HG02610 (cell line): ENCODE measurements around the gene LRRC37A2.
"Not testable (repeated sequence)": the region's sequence is repeated elsewhere in the genome, so short reads cannot be mapped to it uniquely, and the experiment has no call there.

ENCODE experiments used
- ATAC-seq: cut with Tn5 transposase; IDR thresholded peaks from one replicate; pipeline ENCODE4 v1.9.1; 2021; ENCODE audit warnings: mild to moderate bottlenecking, moderate library complexity; ENCODE audit not compliant: unreplicated experiment

The LRRC37A2 gene

DNA sequence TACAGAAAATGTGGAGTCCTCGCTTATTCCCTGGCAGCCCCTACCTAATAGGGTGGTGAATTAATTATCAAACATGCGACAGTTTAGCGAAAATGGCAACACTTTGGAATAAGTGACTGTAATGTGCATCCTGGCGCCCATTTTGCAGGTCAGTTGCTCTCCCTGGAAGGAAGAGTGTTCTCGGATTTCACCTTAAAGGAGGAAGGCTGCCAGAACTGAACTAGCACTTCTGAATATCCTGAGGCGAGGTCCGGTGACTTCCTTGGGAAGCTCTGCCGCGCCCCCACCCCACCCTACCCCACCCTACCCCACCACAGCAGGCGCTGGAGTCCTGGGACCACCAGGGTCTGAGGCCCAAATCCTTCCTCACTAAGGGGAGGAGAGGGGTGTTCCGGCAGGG lies at the start of gene LRRC37A2:
Gene LRRC37A2, plus strand, starts transcription at position 301 of the 400 bp plus-strand sequence. CDS start 245 bp downstream, outside the sequence.
- not testable (repeated sequence) for ATAC-seq

DNA sequence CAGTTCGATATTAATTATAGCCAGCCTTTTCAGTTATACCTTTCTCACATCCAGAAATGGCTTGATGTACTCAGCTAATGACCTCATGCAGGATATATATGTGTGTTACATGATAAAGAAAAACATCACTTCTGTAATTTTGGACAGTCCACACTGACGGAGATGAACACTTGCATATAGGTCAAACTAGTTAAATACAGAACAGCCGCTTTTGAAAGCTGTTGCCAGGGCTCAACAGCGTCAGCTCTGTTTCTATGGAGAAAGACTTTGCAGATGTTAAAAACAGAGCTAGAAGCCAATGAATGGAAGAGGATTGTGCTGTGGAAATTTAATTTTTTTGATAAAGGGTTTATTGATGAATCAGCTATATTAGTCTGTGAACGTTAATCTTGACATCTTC lies 44.6 kb upstream of the LRRC37A2 start:
- ATAC-seq: not testable (repeated sequence)

DNA sequence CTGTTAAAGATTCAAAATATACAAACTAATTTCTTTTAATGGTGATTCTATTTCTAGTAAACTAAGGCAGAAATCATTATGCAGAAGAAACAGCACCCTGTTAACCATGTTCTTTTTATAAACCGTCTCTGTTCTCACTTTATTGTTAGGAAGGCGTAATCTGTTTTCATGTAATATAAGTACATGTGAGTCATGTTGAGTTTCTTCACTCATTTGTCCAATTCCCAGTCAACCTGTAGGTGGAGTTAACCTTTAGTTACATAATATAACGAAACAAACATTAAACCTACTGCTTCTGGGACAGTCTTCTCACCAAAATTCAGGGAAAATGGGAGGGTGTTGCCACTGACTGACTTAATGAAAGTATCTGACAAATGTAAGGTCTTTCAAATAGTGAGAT lies 37.8 kb upstream of the LRRC37A2 start:
- not testable (repeated sequence) for ATAC-seq

DNA sequence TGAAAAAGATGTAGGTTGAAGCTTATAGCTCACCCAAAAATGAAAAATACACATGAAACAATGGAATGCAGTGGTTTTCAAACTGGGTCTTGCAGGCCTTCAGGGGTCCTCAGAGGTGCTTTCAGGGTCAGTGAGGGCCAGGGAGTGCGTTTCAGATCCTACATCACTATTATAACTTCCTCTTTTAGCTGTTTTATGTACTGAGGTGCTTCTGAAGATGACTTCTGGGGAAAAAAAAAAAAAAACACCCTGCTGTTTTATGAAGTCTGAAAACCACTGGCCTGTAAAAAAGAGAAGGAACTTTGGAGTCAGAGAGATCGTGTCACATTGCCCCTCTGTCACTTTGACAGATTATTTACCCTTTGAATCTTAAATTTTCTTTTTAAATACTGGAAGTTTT lies 36.7 kb upstream of the LRRC37A2 start:
- not testable (repeated sequence) for ATAC-seq

DNA sequence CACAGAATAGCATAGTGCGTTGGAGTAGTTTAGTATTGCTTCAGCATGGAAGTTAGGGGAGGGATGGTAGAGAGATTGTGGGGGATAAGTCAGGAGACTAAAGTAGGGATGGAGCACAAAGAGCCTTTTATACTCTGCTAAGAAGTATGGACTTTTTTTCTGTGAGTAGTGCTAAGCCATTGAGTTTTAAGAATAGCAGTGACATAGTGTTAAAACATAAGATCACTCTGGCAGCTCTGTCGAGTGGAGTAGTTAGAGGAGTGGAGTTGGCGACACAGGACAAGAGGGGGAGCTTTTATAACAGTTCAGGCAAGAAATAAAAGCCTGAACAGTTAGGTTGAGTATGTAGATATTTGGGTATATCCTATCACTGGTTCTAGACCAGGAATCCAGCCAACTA lies 33.4 kb upstream of the LRRC37A2 start:
- ATAC-seq: not testable (repeated sequence)

DNA sequence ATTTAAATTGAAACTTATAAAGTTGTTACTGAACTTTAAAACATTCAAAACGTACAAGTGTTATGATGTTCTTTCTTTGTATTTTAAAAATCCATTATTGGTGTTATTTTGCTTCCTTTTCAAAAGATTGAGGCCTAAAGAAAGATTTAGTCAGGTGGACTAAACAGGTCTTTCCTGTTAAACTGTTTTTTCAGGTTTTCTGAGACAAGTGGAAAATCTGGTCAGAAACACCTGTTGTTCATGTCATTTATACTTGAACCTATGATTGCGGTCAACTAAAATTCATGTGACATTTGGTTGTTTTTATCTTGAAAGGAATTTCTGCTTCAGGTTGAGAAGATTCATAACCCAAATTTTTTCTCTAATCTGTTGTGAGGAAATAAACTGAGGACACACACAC lies 31.0 kb upstream of the LRRC37A2 start:
- ATAC-seq: not testable (repeated sequence)

DNA sequence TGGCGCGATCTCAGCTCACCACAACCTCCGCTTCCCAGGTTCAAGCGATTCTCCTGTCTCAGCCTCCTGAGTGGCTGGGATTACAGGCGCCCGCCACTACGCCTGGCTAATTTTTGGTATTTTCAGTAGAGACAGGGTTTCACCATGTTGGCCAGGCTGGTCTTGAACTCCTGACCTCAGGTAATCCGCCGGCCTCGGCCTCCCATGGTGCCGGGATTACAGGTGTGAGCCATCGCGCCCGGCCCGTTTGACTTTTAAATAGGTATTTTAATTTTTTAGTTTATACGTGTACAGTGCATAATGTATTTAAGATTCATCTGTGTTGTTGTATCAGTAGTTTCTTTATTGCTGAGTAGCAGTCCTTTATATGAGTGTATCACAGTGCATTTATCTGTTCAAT lies 20.2 kb upstream of the LRRC37A2 start:
- ATAC-seq: not testable (repeated sequence)

DNA sequence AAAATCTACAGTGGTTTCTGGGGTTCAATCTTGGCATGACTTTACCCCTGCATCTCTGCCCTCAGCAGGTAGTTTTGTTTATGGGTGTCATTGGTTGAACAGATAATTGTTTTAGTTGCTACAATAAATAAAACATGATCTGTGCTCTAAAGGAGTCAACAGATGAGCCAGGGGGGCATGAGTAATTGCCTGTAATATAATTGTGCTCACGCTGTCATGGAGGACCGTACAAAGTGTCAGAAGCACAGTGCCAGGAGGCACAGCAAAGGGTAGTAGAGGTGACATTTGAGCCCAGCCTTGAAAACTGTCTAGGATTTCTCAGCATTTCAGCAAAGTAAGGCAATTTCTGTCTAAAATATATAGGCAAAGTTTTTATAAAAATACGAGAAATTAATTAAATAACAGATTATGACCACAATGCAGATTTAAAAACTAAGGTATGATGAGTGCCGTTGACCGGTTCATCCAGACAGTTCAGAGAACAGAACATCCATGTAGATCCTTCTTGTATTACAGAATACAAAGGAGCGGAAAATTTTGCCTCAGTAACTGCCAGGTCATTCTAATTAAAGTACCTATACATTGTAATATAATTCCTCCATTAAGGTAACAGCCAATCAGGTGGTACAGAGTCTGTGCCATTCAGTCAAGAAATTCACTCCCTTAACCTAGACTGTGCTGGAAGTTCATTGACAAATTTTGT lies 12.7 kb upstream of the LRRC37A2 start:
- ATAC-seq: not testable (repeated sequence)

DNA sequence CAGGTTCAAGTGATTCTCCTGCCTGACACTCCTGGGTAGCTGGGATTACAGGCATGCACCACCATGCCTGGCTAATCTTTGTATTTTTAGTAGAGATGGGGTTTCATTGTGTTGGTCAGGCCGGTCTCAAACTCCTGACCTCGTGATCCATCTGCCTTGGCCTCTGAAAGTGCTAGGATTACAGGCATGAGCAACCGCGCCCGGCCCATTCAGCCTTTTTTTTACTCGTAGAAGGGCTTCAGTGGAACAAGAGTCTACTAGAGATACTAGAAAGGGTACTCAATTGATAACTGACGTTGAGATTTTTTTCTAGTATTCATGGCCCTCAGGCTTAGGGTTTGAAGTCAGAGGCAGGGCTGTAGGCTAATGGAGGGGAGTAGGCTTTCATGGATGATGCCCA lies 6.4 kb upstream of the LRRC37A2 start:
- ATAC-seq: not testable (repeated sequence)

DNA sequence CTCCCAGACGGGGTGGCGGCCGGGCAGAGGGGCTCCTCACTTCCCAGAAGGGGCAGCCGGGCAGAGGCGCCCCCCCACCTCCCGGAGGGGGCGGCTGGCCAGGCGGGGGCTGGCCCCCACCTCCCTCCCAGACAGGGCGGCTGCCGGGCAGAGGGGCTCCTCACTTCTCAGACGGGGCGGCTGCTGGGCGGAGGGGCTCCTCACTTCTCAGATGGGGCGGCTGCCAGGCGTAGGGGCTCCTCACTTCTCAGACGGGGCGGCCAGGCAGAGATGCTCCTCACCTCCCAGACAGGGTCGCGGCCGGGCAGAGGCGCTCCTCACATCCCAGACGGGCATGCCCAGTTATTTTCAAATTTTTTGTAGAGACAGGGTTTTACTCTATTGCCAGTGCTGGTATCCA lies 22.4 kb downstream of the LRRC37A2 start:
- ATAC-seq: not testable (repeated sequence)

DNA sequence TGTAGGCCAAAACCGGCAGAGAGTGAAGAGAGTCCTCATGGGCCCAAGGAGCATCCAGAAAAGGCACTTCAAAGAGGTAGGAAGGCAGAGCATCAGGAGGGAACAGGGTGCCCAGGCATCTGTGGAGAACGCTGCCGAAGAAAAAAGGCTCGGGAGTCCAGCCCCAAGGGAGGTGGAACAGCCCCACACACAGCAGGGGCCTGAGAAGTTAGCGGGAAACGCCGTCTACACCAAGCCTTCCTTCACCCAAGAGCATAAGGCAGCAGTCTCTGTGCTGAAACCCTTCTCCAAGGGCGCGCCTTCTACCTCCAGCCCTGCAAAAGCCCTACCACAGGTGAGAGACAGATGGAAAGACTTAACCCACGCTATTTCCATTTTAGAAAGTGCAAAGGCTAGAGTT lies 36.3 kb downstream of the LRRC37A2 start:
- not testable (repeated sequence) for ATAC-seq

DNA sequence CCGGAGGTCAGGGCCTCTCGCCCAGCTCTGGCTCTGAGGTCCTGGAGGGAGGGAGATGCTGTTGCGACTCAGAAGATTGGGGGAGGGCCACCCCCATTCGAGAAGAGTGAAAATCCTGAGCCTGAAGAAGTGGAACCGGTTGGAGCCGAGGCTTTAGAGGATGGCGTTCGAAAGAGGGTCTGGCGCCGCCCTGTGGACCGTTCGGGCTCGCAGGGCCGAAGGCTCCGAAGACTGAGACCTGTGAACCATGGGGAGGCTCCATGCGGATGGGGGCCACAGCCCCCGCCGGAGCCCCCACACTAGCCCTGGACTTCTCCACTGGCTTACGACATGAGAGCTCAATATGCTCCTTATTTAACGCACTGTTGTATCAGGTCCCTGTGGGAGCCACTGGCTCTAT lies 46.9 kb downstream of the LRRC37A2 start:
- ATAC-seq: not testable (repeated sequence)

DNA sequence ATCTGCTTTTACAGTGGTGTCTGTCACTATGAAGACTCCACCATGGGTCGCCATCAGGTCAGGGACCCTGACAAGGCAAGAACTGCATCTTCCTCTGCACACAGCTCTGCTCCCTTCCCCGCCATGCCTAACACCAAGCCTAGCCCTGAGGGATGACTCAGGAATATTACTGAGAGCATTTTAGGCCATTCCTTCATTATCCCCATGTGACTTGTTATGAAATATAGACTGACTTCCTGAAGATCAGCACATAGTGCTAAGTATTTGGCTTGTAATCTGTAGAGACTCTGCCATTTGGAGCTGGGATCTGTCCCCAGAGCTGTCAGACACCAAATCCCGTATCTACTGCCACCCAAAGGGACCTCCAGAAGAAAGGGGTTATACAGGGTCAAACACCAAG lies 47.8 kb downstream of the LRRC37A2 start:
- ATAC-seq: not testable (repeated sequence)

DNA sequence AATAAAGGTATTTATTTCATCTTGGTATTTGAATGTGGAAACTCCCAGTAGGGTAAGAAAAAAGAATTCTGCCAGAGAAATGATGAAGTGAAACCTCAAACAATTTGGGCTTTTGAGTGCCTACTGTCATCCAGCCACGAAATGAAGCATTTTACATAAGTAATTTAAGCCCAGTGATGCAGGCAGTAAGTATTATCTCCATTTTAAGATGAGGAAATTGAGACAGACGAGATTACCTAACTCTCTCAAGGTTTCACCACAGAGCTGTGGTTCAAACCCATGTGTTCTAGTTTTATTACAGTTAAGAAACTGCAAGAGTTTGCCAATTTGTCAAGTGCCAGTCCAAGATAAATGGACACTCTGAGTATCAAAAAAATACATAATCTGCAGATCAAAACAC lies 54.0 kb downstream of the LRRC37A2 start:
- not testable (repeated sequence) for ATAC-seq

DNA sequence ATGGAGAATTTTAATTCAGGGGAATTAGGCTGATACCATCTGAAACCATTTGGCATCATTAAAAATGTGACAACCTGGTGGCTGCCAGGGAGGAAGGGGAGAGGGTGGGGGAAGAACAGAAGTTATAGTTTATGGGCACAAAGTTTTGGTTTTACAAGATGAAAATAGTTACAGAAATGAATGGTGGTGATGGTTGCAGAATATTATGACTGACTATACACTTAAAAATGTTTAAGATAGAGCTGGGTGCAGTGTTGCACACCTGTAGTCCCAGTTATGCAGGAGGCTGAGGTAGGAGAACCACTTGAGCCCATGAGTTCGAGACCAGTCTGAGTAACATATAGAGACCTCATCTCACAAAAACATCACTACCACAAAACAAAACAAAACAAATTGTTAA lies 54.7 kb downstream of the LRRC37A2 start:
- ATAC-seq: not testable (repeated sequence)

DNA sequence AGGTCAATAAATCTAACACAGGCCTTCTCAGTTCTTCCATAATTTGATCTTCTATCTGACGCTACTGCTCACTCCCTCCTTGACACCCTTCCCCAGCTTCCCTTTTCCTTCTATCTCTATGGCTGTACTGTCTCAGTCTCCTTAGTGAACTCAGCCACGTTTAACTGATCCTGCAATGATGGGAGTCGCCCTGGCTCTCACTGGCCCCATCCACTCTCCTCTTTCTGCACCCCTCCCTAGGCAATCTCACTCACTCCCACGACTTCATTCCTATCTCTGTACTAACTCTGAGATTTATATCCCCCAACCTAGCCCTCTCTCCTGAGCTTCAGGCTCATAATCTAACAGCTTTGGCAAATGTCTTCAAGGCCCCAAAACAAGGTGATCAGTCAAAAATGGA lies 59.5 kb downstream of the LRRC37A2 start:
- not testable (repeated sequence) for ATAC-seq

DNA sequence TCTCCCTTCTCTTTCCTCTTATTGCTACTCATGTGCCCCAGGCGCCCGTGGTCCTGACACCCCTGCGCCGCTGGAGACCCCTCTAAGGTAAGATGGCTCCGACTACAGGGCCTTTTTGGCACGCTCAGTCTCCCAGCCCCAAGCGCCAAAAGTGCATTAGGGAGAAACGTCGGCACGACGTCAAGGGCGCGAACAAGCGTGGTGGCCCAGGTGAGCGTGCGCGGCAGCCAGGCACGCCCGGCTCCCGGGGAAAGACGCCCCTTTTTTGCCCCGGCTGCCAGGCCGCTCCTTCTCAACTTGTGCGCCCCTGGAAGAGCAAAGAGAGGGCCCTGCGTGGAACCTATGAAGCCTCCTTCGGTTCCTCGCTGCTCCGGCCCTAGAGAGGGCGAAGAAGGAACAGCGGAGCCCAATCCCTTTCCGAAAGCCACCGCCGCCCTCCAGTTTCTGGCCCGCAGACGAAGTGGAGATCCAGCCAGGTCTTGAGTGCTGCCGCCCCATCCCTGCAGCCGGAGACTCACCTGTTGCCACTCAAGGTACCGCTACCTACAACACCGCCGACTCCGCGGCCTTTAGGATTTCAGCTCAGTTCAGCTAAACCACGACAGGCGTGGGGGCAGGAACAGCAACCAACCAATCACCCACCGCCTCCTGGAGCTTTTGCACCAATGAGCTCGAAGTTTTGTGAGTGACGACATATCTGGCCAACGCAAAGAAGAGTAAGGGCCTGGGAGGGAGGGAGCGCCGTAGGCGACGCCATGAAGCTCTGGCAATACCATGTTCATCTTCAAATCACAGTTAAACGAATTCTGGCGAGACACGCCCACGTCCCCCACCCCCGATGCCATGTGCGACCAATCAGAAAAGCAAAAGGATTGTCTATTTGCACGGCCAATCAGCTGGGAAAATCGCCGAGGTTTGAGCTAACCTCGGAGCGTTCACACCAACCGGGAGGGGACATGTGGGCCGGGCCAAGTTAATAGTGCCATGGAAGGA lies 67.1 kb downstream of the LRRC37A2 start, which contains the start of gene ARL17A:
Gene ARL17A, minus strand, starts transcription at position 609 of the 993 bp plus-strand sequence. CDS start 3,369 bp downstream, outside the sequence.
- ATAC-seq: peak; percentile 90

DNA sequence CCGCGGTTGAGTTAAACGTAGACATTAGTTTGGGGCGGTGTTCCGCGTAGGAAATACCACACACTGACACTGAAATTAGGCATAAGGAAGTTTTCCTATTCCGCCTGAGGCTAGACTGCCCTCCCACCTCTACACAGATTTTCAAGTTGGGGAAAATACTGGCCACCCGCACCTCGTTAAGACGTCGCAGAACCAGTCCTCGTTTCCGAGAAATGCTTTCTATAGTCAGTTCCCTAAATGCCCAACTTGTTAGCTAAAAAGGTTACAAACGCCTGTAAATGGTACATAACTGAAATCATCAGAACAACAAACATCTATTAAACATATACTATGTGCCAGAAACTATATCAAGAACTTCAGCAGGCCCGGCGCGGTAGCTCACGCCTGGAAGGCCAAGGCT lies 67.8 kb downstream of the LRRC37A2 start:
- ATAC-seq: not testable (repeated sequence)

DNA sequence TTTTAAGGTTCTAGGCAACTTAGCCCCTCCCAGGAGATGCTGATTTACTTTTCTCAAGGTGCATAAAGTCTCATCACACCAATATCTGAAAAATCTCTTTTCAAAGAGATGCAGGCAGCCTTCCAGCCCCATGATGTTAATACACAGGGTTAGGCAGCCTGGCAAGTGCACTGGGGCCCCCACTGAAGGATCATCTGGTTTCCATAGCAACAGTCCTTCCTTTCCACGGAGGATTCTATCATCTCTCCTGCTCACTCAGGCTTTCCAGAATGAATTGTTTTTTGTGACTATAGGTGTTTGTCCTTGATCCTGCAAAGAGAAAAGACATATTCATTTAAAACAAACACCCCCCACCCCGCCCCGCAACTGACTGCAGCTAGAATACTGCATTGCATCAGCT lies 73.2 kb downstream of the LRRC37A2 start:
- ATAC-seq: not testable (repeated sequence)

DNA sequence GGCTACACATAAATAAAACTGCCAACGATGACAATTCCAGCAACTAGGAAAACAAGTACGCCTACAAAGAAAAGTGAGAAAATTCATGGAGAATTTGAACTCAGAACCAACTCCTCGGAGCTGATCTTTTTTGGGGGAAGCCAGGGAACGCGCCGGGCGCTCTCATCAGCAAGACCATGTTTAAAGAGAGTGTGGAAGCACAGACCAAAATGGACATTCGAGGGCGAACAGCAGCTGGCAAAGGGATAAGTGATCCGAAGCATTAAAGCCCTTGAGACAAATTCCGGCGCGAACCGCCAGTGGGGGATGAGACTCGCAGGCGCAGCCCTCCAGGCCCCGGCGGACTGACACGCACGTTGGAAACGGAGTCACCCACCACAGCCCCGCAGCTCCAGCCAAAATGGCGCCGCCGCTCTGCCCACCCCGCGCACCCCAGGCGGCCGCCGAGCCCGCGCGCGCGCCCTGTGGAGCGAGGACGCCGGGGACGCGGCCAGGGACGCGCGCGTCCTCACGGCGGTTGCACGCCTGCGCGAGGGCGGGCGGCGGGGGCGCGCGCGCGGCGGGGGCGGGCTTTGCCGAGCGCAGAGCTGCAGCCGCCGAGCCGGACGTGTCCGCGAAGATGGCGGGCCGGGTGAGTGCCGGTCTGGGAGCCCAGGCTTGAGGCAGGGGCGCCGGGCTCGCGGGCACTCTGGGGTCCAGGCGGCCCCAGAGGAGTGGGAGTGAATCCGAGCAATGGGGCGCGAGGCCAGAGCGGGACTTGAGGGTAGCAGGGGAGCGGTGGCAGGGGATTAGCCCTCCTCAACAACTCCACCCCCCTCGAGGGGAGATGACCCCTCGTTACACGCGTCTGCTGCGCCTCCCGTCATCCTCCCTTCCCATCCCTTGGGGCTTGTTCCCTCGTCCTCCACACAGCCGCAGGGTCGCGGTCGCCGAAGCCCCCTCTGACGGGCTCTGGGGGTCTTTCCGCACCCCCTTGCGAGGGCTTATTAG lies 78.2 kb downstream of the LRRC37A2 start, which contains the start of gene NSF:
Gene NSF, plus strand, starts transcription at position 513 of the 990 bp plus-strand sequence. Its CDS starts 107 bp downstream, at position 620.
- ATAC-seq: peak; percentile 76
